Nephron progenitor cell (in vitro differentiated cells): ENCODE results near the gene VWA2.

Source experiments
- DNase-seq: peaks from one replicate; pipeline ENCODE4 v3.0.0; 2021
- H3K27ac Mint-ChIP-seq: 2 replicates; pipeline ENCODE4 v1.8.0; 2021; ENCODE audit warnings: mild to moderate bottlenecking, moderate library complexity, mixed read lengths
- H3K27me3 Mint-ChIP-seq: 2 replicates; pipeline ENCODE4 v1.8.0; 2021; ENCODE audit warnings: mild to moderate bottlenecking, low read depth, mixed read lengths; ENCODE audit not compliant: poor library complexity
- H3K36me3 Mint-ChIP-seq: 2 replicates; pipeline ENCODE4 v1.8.0; 2021; ENCODE audit warnings: low read depth, mixed read lengths
- H3K4me1 Mint-ChIP-seq: 2 replicates; pipeline ENCODE4 v1.8.0; 2021; ENCODE audit warnings: mixed read lengths
- H3K4me3 Mint-ChIP-seq: 2 replicates; pipeline ENCODE4 v1.8.0; 2021; ENCODE audit warnings: mild to moderate bottlenecking, moderate library complexity, mixed read lengths
- H3K9me3 Mint-ChIP-seq: 2 replicates; pipeline ENCODE4 v1.8.0; 2021; ENCODE audit warnings: mild to moderate bottlenecking, moderate library complexity, mixed read lengths
- TF ChIP-seq, protein P1 (sequence below): fragments of 200-600 bp; sonication (generic); IDR thresholded peaks from 2 replicates; pipeline ENCODE4 v1.5.0; 2021; ENCODE audit warnings: antibody characterized with exemption

The VWA2 gene

DNA sequence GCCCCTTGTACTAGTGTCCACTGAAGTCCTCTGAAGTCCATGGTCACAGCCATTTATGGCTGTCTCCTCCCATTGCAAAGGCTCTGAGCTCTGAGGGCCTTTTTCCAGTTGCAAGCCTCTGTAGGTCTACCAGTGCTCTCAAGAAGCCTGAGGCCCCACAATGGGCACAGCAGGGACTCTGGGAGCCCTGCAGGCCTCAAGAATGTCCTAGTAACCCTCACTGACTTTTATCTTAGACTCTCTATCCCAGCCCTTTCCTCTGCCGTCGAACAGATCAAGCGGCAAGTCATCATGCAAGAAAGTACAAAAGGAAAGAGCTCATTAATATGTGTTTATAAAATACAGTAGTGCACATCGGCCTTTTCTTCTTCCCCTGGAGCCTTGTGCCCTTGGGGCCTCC lies 23.4 kb downstream of the VWA2 start:
- TF ChIP-seq, protein P1, sequence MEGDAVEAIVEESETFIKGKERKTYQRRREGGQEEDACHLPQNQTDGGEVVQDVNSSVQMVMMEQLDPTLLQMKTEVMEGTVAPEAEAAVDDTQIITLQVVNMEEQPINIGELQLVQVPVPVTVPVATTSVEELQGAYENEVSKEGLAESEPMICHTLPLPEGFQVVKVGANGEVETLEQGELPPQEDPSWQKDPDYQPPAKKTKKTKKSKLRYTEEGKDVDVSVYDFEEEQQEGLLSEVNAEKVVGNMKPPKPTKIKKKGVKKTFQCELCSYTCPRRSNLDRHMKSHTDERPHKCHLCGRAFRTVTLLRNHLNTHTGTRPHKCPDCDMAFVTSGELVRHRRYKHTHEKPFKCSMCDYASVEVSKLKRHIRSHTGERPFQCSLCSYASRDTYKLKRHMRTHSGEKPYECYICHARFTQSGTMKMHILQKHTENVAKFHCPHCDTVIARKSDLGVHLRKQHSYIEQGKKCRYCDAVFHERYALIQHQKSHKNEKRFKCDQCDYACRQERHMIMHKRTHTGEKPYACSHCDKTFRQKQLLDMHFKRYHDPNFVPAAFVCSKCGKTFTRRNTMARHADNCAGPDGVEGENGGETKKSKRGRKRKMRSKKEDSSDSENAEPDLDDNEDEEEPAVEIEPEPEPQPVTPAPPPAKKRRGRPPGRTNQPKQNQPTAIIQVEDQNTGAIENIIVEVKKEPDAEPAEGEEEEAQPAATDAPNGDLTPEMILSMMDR: no peak
- Mint-ChIP-seq H3K27ac (no peak overlapping the region), H3K4me3 (no peak overlapping the region), H3K36me3 (peaks cover 13% of the 10 kb centered on the region), H3K9me3 (no peaks in the 10 kb centered on the region), H3K27me3 (no peaks in the 10 kb centered on the region), H3K4me1 (peaks cover 39% of the 10 kb centered on the region)
- DNase-seq: no peak

- no peak for DNase-seq
- Mint-ChIP-seq H3K27me3 (no peaks in the 10 kb centered on the region), H3K4me1 (peaks cover 9% of the 10 kb centered on the region), H3K36me3 (peaks cover 13% of the 10 kb centered on the region), H3K4me3 (no peak overlapping the region), H3K27ac (no peak overlapping the region), H3K9me3 (no peaks in the 10 kb centered on the region)
- TF ChIP-seq, protein P1: no peak
Measured at GRCh38 chr10:114265392-114266053, 26.5 kb downstream of the VWA2 start.

DNA sequence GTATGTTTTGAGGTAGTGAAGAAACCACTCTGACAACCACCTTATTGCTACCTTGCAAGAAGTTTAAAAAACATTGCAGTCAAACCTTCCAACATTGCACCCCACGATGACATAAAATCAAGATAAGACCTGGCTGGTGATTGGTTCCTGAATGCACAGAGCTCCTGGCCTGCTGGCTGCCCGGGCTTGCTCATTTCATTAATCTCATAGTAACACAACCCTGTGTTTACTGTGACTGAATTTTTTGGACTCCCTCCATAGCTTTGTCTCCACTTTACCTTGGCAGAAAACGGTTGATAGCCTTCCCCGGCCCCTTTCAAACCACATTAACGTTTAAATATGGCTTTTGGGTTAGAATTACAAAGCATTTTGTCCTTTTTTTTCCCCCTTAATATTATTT lies 27.5 kb downstream of the VWA2 start:
- Mint-ChIP-seq H3K36me3 (peaks cover 9% of the 10 kb centered on the region), H3K4me3 (no peak overlapping the region), H3K9me3 (no peaks in the 10 kb centered on the region), H3K4me1 (peaks cover 5% of the 10 kb centered on the region), H3K27me3 (no peaks in the 10 kb centered on the region), H3K27ac (no peak overlapping the region)
- DNase-seq: no peak
- TF ChIP-seq, protein P1: no peak

- Mint-ChIP-seq H3K4me3 (no peak overlapping the region), H3K9me3 (no peaks in the 10 kb centered on the region), H3K36me3 (peaks cover 18% of the 10 kb centered on the region), H3K27me3 (no peaks in the 10 kb centered on the region), H3K4me1 (peaks cover 21% of the 10 kb centered on the region), H3K27ac (no peak overlapping the region)
- DNase-seq: no peak
- TF ChIP-seq, protein P1: no peak
Measured at GRCh38 chr10:114271075-114271778, 32.2 kb downstream of the VWA2 start.

DNA sequence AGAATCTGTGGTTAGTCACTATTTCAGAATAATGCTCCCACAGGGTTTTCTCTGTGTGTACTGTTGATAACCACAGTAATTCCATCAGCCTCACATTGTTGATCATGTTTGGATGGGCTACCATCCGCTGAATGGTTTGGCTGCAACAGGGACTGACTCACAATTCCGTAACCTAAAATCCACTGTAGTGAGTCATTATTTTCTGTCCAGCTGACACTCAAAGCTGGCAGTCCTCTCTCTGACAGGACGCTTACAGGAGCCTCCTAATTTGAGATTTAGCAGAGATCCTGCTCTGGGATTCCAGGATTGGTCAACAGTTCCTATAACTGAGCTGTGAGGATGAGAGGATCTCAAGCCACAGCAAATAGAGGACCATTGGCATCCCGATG lies 32.7 kb downstream of the VWA2 start:
- Mint-ChIP-seq H3K27me3 (no peaks in the 10 kb centered on the region), H3K9me3 (no peaks in the 10 kb centered on the region), H3K27ac (no peak overlapping the region), H3K36me3 (peaks cover 18% of the 10 kb centered on the region), H3K4me1 (peaks cover 22% of the 10 kb centered on the region), H3K4me3 (no peak overlapping the region)
- TF ChIP-seq, protein P1: no peak
- DNase-seq: no peak

DNA sequence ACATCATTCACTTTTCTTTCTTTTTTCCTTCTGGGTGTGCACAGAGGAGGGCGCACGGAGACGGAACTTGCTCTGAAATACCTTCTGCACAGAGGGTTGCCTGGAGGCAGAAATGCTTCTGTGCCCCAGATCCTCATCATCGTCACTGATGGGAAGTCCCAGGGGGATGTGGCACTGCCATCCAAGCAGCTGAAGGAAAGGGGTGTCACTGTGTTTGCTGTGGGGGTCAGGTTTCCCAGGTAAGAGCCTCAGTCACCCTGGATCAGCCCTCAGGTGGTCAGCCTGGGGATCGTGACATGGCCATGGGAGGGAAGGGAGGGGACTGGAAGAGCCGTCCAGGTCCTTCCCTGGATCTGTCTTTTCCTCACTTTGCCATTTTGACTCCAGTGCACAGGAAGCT lies 33.6 kb downstream of the VWA2 start:
- DNase-seq: no peak
- Mint-ChIP-seq H3K27ac (no peak overlapping the region), H3K9me3 (no peaks in the 10 kb centered on the region), H3K27me3 (no peaks in the 10 kb centered on the region), H3K36me3 (peaks cover 18% of the 10 kb centered on the region), H3K4me1 (peaks cover 22% of the 10 kb centered on the region), H3K4me3 (no peak overlapping the region)
- TF ChIP-seq, protein P1: no peak
